SKM-1 treated with dmso at 0.1 percent for 144 hours (cell line): ENCODE data around the gene RALBP1.
"Not testable (repeated sequence)": the region's sequence is repeated elsewhere in the genome, so short reads cannot be mapped to it uniquely, and the experiment has no call there.

Experiments
- DNase-seq: peaks from one replicate; lab custom pipeline; 2025; ENCODE audit not compliant: unreplicated experiment; lab: John Stamatoyannopoulos, UW

Gene RALBP1

GRCh38 chr18:9454061-9454703 is 21.1 kb upstream of the RALBP1 start:
- DNase-seq = no peak

- no peak for DNase-seq
These were observed 19.4 kb upstream of the RALBP1 start for GRCh38 chr18:9455718-9456511.

GRCh38 chr18:9466127-9466526 is 9.2 kb upstream of the RALBP1 start:
- no peak for DNase-seq

DNA sequence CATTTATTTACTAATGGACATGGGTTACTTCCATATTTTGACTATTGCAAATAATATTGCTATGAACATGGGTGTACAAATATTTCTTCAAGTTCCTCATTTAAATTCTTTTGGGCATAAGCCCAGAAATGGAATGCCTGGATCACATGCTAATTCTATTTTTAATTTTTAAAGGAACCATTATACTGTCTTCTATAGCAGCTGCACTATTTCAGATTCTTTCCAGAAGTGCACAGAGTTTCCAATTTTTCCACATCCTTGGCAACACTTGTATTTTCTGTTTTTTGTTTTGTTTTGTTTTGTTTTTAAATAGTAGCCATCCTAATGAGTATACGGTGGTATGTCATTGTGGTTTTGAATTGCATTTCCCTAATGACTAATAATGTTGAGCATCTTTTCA is 8.5 kb upstream of the RALBP1 start:
- DNase-seq = no peak

DNA sequence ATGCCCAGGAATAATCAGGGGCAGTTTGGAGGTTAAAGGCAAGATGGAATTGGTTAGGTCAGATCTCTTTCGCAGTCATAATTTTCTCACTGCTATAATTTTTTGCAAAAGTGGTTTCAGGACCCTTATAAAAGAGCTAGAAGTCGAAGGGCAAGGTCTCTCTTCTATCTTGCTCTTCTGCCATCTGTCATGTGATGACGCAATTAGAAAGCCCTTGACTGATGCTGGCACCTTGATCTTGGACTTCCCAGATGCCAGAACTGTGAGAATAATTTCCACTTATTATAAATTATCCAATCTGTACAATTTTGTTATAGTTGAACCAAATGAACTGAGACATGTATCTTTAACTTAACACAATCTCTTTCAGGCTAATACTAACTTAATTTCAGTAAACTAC is 6.3 kb upstream of the RALBP1 start:
- DNase-seq = no peak

DNA sequence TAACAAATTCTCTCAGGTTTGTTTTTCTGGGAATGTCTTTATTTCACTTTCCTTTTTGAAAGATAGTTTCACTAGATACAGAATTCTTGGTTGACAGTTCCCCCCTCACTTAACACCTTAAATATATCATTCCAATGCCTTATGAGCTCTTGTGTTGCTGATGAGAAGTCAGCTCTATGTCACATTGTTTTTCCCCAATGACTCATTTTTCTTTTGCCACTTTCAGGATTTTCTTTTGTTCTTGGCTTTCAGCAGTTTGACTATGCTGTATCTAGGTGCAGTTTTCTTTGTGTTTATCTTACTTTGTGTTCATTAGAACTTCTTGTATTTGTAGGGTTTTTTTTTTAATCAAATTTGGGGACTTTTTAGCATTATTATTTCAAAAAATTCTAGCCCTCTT is 5.6 kb upstream of the RALBP1 start:
- no peak for DNase-seq

- no peak for DNase-seq
These were observed 968 bp upstream of the RALBP1 start for GRCh38 chr18:9474108-9474982.

DNA sequence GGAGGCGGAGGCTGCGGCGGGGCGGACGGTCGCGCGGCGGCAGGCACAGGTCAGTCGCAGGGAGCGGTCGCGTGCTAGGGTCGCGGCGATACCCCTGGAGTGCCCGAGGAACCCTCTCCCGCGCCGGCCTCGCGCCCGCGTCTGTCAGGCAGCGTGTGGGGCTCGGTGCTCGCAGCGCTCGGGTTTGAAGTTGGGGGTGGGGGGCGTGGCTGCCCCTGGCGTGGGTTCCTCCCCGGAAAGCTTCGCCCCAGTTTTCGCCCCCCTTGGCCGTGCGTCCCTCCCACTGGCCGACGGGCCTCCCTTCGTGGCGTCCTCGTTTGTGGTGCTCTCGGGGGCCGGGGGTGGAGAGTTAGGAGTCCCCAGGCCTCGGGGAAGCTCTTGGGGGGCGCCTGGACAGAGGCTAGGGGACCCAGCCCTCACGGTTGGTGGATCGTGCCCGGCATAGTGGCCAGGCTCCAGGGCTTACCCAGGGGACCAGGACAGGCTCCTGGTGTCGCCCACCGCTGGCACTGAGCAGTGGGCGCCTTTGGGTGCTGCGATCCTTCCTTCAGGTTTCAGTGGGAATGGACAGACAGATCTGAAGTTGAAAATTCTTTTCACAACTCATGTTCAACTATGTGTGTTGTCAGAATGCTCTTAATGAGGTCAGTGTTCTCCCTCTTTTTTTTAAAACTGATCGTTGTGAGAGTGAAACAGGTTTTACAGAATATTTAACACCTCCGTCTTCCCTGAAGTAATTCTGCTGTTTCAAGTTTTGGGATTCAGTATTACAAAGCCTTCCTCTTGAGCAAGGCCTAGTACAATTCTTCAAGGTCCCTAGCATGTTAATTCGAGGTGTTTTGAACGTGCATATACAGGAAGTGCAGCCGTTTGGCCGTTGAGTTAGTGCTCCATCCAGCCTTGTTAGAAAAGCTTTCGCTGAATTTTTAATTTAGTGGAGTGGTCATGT is 604 bp downstream of the RALBP1 start:
- DNase-seq = peak; percentile 20

DNA sequence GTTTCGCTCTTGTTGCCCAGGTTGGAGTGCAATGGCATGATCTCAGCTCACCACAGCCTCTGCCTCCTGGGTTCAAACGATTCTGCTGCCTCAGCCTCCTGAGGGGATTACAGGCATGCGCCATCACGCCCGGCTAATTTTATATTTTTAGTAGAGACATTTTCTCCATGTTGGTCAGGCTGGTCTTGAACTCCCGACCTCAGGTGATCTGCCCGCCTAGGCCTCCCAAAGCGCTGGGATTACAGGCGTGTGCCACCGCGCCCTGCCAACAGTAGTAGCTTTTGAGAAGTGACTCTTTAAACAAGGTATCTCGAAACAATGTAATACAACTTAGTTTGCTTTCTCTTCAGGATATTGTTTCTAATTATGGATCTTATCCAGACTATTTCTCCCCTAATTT is 1.6 kb downstream of the RALBP1 start:
- not testable (repeated sequence) for DNase-seq

GRCh38 chr18:9477509-9477908 is 2.2 kb downstream of the RALBP1 start:
- no peak for DNase-seq

GRCh38 chr18:9478545-9478944 is 3.2 kb downstream of the RALBP1 start:
- no peak for DNase-seq

DNA sequence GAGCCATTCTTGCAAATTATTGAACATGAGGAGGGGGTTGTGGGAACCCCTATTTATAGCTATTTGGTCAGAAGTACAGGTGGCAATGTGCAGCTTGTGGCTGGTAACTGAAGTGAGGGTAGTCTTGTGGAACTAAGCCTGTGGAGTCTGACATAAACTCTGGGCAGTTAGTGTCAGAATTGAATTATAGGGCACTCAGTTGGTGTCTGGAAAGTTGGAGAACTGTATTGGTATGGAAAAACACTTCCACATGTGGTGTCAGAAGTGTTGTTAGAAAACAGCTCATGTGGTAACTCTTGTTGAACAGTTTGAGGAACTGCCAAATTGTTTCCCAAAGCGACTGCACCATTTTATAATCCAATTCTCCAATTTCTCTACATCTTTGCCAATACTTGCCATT is 7.5 kb downstream of the RALBP1 start:
- no peak for DNase-seq

DNA sequence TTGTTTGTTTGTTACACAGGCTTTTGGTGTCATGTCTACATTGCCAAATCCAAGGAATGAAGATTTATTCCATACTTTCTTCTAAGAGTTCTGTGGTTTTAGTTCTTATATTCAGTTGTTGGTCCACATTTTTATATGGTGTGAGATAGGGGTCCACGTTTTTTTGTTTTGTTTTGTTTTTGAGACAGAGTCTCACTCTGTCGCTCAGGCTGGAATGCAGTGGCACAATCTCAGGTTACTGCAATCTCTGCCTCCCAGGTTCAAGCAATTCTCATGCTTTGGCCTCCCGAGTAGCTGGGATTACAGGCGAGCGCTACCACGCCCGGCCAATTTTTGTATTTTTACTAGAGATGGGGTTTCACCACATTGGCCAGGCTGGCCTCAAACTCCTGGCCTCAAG is 8.2 kb downstream of the RALBP1 start:
- DNase-seq = no peak

DNA sequence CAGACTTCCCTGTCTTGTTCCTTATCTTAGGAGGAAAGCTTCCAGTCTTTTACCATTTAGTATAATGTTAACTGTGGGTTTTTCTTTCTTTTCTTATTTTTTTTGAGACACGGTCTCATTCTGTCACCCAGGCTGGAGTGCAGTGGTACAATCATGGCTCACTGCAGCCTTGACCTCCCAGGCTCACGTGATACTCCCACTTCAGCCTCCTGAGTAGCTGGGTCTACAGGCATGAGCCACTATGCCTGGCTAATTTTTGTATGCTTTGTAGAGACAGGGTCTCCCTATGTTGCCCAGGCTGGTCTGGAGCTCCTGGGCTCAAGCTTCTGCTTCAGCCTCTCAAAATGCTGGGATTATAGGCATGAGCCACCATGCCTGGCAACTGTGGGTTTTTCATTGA is 9.5 kb downstream of the RALBP1 start:
- not testable (repeated sequence) for DNase-seq

- no peak for DNase-seq
These were observed 13.2 kb downstream of the RALBP1 start for GRCh38 chr18:9488538-9488937.

DNA sequence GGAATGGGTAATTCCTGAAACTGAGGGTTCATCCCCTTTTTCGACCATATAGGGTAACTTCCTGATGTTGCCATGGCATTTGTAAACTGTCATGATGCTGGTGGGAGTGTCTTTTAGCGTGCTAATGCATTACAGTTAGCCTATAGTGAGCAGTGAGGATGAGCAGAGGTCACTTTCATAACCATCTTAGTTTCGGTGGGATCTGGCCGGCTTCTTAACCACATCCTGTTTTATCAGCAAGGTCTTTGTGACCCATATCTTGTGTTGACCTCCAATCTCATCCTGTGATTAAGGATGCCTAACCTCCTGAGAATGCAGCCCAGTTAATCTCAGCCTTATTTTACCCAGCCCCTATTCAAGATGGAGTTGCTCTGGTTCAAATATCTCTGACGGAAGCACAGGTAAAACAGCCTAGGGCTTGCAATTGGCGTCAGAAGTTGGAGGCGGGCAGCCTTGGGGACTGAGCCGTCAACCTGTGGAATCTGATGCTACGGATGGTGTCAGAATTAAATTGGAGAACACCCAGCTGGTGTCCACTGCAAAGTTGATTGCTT is 19.5 kb downstream of the RALBP1 start:
- no peak for DNase-seq

DNA sequence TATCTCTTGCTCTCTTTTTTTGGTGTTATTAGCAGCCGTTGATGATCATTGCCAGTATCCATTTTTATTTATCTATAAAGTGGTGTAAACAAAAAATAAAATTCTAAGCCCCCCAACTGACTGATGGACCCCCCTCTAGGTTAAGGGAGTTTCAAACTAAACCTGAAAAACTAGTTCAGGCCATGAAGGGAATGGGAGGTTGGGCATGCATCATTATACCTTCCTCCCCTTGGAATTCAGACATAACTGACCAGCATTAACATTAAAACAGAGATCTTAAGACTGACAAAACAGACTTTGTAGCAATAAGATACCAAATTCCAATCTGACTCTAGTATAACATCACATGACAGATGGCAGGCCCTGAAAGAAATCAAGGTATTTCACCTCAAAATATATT is 20.2 kb downstream of the RALBP1 start:
- no peak for DNase-seq

GRCh38 chr18:9495916-9496705 is 20.8 kb downstream of the RALBP1 start:
- no peak for DNase-seq

DNA sequence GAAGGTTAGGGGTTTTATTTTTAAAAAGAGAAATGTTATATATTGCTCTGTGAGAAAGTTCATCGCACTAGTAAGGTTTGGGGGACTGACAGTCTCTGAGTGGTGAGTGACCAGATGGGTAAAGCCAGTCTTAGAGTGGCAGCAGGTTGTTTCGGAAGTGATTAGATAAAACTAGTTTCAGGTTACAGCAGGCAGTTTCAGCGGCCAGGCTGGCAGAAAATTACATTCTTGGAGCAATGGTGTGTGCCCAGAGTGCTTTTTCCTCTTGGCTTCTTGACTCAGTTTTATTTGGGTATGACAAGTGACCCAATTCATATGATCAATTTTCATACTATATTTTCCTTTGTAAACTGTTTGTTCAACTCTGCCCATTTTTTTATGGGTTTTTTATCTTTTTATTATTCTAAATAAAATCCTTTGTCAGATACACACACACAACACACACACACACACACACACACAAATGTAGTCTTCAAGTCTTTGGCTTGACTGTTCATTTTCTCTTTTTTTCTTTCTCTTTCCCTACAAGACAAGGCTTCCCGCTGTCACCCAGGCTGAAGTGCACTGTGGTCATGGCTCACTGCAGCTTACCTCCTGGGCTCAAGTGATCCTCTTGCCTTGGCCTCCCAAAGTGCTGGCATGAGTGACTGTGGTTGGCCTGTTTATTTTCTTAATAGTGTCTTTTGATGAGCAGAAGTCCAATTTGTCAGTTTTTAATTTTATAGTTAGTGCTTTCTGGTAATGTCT is 30.9 kb downstream of the RALBP1 start:
- DNase-seq = no peak
